ENCODE results near the gene CARD9.
A peak's percentile ranks its signal among the peaks of the same experiment; 100 is the strongest.

The CARD9 gene

DNA sequence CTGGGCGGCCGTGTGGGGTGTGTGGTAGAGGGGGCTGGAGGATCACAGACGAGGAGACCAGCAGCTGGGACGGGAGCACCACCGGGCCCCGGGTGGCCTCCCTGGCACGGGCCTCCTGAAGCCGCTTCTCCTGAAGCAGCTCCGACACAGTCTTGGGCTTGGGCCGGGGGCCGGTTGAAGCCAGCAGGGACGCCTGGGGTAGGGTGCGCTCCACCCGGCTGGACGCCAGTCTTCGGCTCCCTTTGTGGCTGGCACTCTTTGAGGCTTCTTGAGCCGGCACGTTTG, 5.5 kb upstream of the CARD9 start:
- DNase-seq, result no peak

DNA sequence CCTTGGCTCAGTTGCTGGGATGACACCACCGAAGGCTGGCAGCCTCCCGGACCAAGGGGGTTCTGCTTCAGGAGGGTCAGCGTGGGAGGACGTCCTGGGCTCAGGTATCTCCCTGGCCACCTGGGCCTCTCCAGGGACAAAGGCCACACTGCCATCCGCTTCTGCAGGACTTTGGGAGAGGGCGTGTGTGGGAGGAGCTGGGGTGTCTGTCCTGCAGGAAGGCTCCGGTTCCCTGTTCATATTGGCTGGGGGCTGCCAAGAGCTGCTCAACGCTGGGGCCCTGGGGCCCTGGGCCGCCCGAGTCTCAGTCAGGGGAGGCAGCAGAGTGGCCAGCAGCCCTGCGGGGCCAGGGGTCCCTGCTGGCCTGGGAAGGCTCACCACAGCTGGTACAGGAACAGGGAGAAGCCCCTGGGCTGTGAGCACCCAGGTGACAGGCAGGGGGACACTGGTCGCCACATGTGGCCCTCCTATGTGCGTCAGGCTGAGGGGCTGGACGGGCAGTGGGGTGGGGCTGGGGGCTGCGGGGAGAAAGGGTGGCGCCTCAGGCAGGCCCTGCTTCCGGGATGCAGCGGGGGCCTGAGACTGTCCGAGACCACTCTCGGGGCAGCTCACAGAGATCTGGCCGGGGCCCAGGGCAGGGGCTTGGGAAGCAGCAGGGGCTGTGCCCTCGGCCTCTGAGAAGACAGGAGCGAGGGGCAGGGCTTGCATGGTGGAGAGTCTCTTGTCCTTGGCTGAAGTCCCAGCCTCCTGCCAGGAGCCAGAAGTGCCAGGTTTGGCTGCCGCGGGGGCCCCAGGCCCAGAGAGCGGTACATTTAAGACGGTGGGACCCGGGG, 4.9 kb upstream of the CARD9 start:
- DNase-seq, result no peak

DNA sequence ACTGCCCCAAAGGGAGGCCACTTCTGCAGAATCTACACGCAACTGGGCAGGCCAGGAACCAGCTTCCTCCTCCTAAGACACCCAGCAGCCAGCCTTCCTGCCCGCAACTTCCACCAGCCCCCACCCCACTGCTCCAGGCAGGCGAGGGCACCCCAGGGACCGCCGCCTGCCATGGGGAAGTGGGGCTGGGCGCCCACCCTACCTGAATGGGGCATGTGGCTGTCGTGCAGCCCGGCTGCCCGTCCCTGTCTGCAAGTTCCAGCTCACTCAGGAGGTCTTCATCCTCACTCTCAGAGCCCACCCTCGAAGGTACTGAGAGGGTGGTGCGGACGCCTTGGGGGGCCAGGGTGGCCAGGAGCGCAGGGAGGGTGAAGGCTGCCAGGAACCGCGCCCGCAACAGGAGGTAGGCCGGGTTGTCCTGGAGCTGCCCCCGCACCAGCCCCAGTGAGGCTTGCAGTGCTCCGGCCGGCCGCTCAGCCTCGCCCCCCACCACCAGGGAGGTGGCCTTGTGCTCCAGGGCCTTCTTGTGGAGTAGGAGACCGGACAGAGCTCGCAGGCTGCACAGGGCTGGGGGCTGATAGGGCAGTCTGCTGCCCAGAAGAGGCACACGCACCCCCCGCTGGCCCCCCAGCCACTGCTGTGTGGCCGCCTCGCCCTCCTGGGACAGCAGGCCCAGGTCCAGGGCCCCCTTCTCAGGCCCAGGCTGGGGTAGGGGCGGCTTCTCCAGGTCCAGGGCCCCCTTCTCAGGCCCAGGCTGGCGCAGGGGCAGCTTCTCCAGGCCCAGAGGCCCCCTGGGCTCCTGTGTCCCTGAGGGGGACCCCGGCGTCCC, 4.1 kb upstream of the CARD9 start:
- DNase-seq, result no peak

DNA sequence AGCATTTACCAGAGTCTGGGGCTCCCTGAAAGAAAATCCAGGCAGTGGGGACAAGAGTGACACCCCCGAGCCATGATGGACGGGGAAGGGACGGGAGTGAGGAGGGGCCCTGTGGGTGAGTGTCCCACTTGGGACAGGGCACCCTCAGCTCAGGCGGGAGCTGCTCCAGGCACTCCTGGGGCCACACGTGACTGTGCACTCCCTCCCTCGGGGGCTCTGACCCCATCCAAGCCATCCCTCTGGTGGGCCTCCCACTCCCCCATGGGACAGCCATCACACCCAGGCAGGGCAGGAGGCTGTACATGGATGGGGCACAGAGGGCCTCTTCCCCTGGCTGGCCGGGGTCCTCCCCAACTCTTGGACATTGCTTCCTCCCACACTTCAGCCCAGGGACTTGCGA, 3.0 kb upstream of the CARD9 start:
- DNase-seq, result no peak

DNA sequence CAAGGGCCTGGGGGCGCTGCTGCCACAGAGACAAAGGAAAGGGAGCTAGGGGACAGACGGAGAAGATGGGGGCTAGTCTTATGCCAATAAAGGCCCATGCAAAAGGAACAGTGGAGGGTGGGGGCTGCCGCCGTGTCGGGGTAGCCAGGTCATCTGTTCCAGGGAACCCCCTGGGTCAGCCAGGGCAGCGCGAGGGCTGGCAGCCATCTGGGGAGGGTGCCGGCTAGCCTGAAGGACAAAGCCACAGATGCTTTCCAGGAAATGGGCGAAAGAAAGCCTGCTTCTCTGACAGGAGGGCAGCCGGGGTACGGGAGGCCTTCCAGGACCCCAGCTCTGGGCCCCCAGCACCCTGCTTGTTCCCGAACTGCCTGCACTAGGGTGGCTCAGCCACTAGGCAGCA, 1.6 kb upstream of the CARD9 start:
- no peak for DNase-seq

- DNase-seq, result no peak
Measured at GRCh38 chr9:136374183-136374575, 710 bp upstream of the CARD9 start.

DNA sequence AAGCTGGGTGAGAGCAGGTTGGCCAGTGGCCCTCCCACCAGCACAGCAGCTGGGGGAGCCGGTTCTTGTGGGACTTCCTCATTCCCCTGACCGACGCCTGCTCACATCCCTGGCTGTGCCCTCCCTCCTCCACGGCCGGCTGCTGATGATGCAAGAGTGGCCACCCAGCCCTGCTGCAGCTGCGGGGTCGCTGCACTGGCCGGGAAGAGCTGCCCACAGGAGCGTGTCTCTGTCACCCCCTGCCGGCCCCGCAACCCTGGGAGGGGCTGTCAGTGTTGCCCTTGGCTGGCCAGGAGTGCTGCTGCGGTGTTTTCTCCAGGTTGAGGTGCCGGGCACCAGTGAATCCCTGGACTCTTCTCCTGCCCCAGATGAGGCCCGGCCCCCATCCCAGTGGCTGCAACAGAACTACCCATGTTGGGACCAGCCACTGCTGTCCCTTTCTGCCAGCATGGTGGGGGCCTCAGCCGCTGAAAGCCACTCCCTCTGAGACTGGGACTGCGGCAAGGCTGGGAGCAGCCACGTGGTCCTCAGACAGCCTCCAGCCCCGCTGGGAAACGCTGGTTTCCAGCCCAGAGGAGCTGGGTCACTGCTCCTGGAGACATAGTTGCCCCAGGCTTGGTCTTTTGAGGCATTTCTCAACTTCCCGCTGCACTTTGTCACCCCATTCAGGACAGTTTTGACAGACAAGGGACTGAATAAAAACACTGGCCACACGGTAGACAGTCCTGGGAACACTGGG, 739 bp downstream of the CARD9 start:
- DNase-seq, result peak; percentile 20

DNA sequence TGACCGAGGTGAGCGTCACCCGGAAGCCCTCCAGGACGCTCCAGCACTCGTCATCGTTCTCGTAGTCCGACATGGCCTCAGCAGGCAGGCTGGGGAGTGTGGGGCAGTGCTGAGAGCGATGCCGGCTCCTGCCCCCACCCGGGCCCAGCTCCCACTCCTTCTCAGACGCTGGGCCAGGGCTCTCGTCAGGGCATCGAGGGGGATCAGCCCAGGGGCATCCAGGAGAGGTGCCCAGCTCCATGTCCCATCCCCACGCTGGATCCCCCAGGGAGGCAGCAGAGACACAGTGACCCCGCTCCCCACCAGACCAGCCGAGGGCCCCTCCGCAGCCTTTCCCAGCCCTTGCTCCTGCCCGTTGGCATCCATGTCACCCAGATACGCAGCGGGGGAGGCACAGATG, 1.5 kb downstream of the CARD9 start:
- no peak for DNase-seq

DNA sequence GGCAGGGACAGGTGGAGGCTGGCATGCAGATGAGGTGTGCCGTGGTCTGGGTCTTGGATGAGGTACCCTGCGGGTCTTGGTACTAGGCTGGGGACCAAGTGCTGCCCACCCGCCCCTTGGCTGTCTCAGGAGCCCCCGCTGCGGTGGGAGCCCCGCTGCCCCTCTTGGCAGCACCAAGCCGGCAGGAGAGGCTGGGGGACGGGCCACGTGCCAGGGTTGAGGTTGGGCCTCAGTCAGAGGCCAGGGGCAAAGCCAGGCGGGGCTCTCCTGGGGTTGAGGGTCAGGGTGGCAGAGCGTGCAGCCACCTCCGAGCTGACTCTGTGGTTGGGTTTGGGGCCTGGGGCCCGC, 2.0 kb downstream of the CARD9 start:
- DNase-seq, result no peak

DNA sequence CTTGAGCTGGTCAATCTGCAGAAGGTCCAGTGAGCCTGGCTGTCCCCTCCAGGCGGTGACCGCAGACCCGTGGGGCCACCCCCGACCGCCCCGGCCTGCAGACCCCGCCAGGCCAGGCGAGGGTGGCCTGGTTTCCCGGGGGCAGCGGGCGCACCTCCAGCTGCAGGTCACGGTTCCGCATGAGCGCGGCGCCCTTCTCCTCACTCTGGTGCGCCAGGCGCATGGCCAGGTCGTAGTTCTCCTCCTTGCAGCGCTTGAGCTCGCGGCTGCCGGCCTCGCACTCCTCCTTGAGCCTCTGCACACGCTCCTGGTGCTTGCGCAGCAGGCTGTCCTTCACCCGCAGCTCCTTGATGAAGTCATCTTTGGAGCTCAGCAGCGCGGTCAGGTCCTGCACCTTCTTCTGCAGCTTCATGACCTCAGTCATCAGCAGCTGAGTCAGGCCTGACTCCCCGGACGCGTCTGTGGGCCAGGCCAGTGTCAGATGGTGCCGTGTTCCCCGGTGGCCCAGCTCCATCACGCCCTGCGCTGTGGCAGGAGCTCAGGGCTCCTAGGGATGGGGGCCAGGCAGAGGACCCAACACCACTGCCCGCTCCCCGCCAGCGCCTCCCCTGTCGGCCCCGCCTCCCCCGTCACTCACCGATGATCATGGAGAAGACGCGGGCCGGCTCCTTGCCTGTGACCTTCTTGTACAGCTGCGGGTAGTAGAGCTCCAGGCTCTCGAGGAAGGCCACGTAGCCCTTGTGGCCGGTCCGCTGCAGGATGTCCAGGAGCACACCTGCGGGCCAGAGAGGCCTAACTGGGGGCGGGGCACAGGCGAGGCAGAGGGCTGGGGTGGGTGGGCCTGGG, 2.6 kb downstream of the CARD9 start:
- DNase-seq, result no peak

DNA sequence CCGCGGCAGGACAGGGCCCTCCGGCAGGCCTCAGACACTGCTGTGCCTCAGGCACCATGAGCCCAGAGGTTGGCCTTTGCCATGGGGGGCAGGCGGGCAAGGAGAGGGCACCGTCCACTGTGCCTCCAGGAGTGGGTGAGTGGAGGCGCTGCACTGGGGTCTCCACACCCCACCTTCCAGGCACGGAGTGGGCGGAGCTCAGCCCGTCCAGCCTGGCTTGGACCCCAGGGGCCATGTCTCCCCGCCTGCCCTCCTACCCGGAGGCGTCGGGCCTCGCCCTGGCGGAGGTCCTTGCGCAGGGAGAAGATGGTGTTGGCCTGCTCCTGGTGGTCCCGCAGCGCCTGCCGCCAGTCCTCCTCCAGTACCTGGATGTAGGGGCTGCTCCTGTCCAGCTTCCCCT, 3.4 kb downstream of the CARD9 start:
- DNase-seq, result no peak

DNA sequence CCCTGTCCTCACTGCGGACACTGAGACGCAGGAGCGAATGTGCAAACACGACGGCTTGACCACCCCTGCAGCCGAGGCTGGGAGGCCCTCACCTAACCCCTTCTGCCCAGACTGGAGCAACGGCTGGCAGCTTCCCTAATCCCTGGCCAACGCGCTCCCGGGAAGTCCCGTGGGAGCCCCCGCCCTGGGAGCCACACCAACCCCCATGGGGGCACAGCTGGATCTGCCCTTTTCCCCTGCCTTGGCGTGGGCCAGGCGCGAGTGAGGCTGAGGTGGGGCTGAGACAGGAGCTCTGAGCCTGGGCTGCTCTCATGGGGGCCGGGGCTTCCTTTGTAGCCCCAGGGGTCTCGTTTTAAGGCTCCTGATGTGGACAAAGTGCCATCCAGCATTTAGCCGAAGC, 5.3 kb downstream of the CARD9 start:
- DNase-seq, result no peak

DNA sequence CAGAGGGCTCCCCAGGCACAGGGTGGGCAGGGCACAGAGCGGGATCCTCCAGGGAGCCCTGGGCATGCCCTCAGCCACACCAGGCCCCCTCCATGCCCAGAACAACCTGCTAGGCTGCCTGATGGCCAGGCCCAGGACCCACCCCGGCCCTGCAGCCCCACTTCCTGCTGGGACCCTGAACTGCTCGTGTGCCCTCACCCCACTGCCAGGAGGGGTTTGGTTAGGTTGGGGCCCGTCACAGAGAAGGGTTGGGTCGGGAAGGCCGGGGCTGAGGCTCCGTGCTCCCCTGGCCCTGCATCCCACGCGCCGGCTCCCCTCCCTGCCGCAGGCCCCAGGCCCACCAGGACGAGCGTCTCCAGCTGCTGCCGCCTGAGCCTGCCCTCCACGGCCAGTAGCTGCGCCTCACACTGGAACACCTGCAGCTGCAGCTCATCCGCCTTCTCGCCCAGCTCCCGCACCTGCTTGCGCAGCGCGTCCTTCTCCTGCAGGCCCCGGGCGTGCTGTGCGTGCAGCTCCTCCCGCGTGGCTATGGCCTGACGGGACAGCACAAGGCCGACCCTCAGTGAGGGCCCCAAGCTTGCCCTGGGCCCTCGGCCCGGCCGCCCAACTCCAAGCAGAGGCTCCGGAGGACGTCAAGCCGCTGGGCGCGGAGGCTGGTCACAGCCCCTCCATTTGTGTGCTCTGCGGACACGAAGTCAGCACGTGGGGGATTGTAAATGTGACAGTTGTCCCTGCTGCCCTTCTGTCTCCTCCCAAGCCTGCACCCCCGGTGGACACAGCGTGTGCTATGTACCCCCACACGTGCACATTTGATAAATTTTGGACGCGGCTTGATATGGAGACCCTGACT, 5.9 kb downstream of the CARD9 start:
- DNase-seq, result peak; percentile 37

DNA sequence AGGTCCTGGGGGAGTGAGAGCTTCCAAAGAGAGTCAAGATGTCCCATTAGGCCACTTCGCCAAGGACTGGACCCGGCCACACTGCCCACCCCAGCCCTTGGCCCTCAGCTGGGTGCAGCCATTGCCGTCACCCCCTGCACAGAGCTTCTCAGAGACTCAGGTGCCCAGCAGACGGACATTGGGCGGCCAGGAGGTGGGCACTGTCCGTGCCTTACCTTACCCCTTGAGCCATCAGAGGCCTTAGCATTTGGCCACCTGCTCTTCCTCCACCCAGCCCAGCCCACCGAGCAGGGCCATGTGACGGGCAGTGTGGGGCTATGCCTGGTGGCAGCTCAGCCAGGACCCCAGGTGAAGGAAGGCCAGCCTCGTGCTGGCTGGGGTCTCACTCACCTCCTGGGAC, 6.6 kb downstream of the CARD9 start:
- DNase-seq, result no peak

- no peak for DNase-seq
Measured at GRCh38 chr9:136365775-136366222, 7.7 kb downstream of the CARD9 start.

GRCh38 chr9:136364942-136365774, 8.3 kb downstream of the CARD9 start:
- no peak for DNase-seq

GRCh38 chr9:136363949-136364748, 9.3 kb downstream of the CARD9 start:
- no peak for DNase-seq

DNA sequence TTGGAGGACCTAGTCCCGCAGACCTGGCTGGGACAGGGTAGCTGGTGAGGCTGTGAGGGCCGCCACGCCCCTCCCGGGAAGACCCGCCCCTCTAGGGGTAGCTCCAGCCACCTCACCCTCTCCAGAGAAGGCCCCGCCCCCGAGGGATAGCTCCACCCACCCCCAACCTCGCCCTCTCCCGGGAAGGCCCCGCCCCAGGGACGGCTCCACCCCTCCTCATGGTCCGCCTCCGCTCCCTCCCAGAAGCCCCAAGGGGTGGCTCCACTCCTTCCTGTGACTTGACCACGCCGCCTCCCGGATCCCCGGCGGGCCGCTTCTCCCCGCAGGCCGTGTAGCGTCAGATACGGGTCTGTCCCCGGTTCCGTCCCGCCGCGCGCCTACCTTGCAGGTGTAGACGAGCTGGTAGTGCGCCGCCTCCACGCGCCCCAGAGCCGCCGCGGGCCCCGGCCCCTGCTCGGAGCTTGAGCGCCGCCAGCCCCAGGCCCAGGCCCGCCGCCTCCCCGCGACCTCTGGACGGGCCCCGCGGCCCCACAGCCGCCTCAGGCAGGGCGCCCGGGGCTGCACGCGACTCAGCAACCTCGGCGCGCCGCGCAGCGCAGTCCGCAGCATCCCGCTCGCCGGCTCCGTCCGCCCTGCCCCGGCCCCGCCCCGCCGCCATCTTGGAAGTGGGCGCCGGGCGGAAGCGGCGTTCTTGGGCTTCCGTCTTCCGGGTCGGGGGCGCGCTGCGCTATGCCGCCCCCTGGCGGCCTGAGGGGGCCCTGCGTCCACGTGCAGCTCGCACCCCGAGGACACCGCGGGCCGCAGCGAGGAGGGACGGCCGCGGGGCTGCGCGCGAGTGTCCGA, 10.1 kb downstream of the CARD9 start, which contains the start of gene DNLZ:
TSS of gene DNLZ (minus strand) at position 639 of the 843 bp plus-strand sequence. CDS start at position 609, 30 bp downstream.
- peak; percentile 65 for DNase-seq

GRCh38 chr9:136362450-136362784, 11.1 kb downstream of the CARD9 start:
- no peak for DNase-seq

Measured in SHP77 treated with DMSO at 0.1 percent for 48 hours (cell line).